BJ (cell line): Measurements from ENCODE around the gene ANP32A. TPM values are rescaled to one million over a fixed set of nuclear protein-coding genes. Genes with fewer than 3 reads are reported as not detected.

Experiments used
- CTCF ChIA-PET: fragments of 350-600 bp; formaldehyde crosslinking; extraction: SDS; loops from one replicate; lab custom pipeline; 2021; ENCODE audit warnings: antibody characterized with exemption, inconsistent platforms; lab: Yijun Ruan, JAX
- POLR2A ChIA-PET: fragments of 300-600 bp; sonication (Branson Sonifier 250); formaldehyde crosslinking; extraction: SDS; loops from one replicate; lab custom pipeline; 2021; ENCODE audit warnings: antibody characterized with exemption; lab: Charles Lee
- DNase-seq: peaks from one replicate; pipeline ENCODE4 v3.0.0-alpha.2; 2011; ENCODE audit warnings: low read depth
- H3K27me3 ChIP-seq: 2 replicates; pipeline ENCODE4 v1.6.0; 2011; ENCODE audit warnings: low read length; ENCODE audit not compliant: control insufficient read depth, insufficient read depth
- H3K36me3 ChIP-seq: 2 replicates; pipeline ENCODE4 v1.5.1; 2011; ENCODE audit warnings: low read length; ENCODE audit not compliant: control insufficient read depth, insufficient read depth
- H3K4me3 ChIP-seq: 2 replicates; pipeline ENCODE4 v1.5.1; 2011; ENCODE audit warnings: low read depth, mild to moderate bottlenecking, control low read depth, low read length
- CTCF ChIP-seq: IDR thresholded peaks from 2 replicates; pipeline ENCODE4 v1.5.1; 2011; ENCODE audit warnings: low read depth, mild to moderate bottlenecking, control low read depth, inconsistent platforms, low read length, moderate library complexity; ENCODE audit not compliant: insufficient read depth
- polyA plus RNA-seq: library from polyadenylated mRNA; depleted of rRNA; stranded (reverse); fragments of >200 nt; gene quantifications from 2 replicates; pipeline ENCODE4 v1.2.3, GENCODE V29; 2011

The ANP32A gene
- polyA plus RNA-seq, 1 experiment: 36.2 TPM

GRCh38 chr15:68851971-68852370 is 31.3 kb upstream of the ANP32A start:
- POLR2A ChIA-PET: interaction anchor here (0.6 kb wide), 1 partner anchor 340 kb away, joined by 3 read pairs; no protein-coding TSS in a partner anchor
- no peak for TF ChIP-seq CTCF
- H3K27me3 ChIP-seq: peaks cover 14% of the 10 kb centered on the region
- DNase-seq: no peak
- H3K36me3 ChIP-seq: no peaks in the 10 kb centered on the region
- no peak overlapping the region for H3K4me3 ChIP-seq
- CTCF ChIA-PET: interaction anchor here (1.1 kb wide), 1 partner anchor 18 kb away, joined by 4 read pairs; no protein-coding TSS in a partner anchor

GRCh38 chr15:68849497-68849896 is 28.8 kb upstream of the ANP32A start:
- ChIA-PET CTCF (no interaction called here), POLR2A (no interaction called here)
- Histone ChIP-seq H3K27me3 (peaks cover 18% of the 10 kb centered on the region), H3K36me3 (no peaks in the 10 kb centered on the region), H3K4me3 (no peak overlapping the region)
- TF ChIP-seq CTCF: no peak
- no peak for DNase-seq

DNA sequence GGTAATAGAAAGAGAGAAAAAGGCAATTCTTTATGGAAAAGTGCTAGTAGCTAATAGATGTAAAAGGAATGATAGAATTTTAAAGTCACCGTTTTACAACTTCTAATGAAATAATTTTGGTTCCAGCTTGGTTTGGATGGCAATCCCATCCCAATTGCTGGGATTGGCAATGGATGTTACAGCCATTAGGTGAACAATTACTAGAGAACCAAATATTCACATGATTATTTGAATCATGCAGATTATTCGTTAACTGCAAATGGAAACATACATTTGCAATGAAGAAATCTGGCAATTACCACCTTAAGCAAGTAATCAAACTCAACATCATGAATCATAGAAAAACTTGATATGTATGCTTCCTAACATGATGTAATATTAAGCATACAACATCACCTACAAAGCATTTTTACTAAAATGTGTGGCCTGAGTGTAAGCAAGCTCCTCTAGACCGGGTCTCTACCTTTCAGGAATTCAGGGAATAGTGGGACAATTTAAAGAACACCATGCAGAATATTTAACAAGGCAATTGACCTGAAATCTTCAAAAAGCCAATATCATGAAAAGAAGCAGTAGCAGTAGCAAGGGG is 26.2 kb upstream of the ANP32A start:
- no peak for DNase-seq
- POLR2A ChIA-PET: no interaction called here
- no peak overlapping the region for H3K4me3 ChIP-seq
- peaks cover 20% of the 10 kb centered on the region for H3K27me3 ChIP-seq
- CTCF ChIA-PET: no interaction called here
- no peaks in the 10 kb centered on the region for H3K36me3 ChIP-seq
- no peak for TF ChIP-seq CTCF

DNA sequence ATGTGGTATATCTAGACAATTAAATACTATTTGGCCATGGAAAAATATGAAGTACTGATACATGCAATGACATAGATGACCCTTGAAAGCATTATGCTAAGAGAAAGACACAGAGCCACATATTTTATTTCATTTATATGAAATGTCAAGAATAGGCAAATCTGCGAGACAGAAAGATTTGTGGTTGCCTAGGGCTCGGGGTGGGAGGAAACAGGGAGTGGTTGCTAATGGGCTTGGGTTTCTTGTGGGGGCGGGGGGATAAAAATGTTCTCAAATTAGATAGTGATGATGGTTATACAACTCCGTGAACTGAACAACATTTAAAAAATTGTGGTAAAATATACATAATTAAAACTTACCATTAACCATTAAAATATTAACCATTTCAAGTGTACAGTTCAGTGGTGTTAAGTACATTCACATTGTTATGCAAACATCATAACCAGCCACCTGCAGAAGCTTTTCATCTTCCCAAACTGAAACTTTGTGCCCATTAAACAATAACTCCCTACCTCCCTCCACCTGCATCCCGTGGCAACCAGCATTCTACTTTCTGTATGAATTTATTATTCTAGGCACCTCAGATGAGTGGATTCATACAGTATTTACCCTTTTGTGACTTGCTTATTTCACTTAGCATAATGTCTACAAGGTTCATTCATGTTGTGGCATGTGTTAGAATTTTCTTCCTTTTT is 24.3 kb upstream of the ANP32A start:
- H3K27me3 ChIP-seq: peaks cover 22% of the 10 kb centered on the region
- ChIA-PET CTCF (interaction anchor here (1.0 to 1.1 kb wide), 2 partner anchors 30 to 32 kb away, joined by 4 to 5 read pairs; no protein-coding TSS in a partner anchor), POLR2A (no interaction called here)
- DNase-seq: no peak
- TF ChIP-seq CTCF: no peak
- no peaks in the 10 kb centered on the region for H3K36me3 ChIP-seq
- no peak overlapping the region for H3K4me3 ChIP-seq

- Histone ChIP-seq H3K4me3 (peak overlapping the region; percentile 22; the same call in 1 of the 2 replicates), H3K27me3 (peaks cover 21% of the 10 kb centered on the region), H3K36me3 (no peaks in the 10 kb centered on the region)
- no peak for DNase-seq
- POLR2A ChIA-PET: no interaction called here
- TF ChIP-seq CTCF: no peak
- CTCF ChIA-PET: interaction anchor here (0.7 to 1.1 kb wide), 3 partner anchors 27 to 33 kb away, joined by 3 to 5 read pairs (median 4); no protein-coding TSS in a partner anchor
Measured at GRCh38 chr15:68843425-68844311, 23.0 kb upstream of the ANP32A start.
